ENCODE data around the gene LMAN1L. TPM values are rescaled to one million over a fixed set of nuclear protein-coding genes. Genes with fewer than 3 reads are reported as not detected.

The LMAN1L gene
- polyA plus RNA-seq, 1 donor from 2014 or later: not detected

DNA sequence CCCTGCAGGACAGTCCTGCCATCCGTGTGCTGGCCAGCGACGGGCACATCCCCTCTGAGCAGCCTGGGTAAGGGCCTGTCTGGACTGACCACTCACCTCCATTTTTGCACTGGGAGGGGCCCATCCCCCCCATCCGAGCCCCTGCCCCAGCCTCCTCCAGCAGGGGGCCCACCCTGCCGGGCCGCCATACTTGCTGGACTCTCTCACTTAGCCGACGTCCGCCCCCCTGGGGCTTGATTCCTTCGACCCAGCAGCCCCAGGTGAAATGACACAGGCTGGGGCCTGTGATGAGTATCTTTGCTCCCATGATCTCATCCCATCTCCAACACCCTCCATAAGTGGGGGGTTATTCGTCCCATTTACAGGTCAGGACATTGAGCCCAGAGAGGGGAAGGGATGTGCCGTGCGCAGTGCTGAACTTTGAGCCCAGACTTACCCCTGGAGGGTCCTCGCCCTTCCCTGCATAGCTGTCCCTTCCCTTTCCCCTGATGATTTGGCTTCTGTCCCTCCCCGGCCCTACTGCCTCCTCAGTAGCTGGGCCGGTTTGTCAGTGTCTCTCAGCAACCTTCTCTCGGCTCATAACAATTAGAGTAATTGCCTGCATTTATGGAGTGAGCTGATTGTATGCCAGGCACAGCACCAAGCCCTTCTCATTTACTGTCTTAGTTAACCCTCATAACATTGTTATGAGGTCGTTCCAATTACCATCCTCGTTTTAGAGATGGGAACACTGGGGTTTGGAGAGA, 4.2 kb downstream of the LMAN1L start:
- no peaks in the 10 kb centered on the region for H3K36me3 ChIP-seq (ENCODE audit: insufficient read depth, low read length)
- H3K9me3 ChIP-seq (ENCODE audit: low read length): no peaks in the 10 kb centered on the region
- H3K4me3 ChIP-seq (ENCODE audit: low read length): no peak overlapping the region
- H3K27me3 ChIP-seq (ENCODE audit: insufficient read depth, low read depth, low read length): no peaks in the 10 kb centered on the region
- H3K4me2 ChIP-seq (ENCODE audit: low read length): no peak overlapping the region
- TF ChIP-seq CTCF (IDR thresholded peaks at IDR 0.05; ENCODE audit: poor library complexity, severe bottlenecking) (no peak), RAD21 (conservative IDR thresholded peaks at IDR 0.05) (no peak), TAF1 (IDR thresholded peaks at IDR 0.05; ENCODE audit: low read depth) (no peak), POLR2AphosphoS5 (IDR thresholded peaks at IDR 0.05) (no peak), EP300 (conservative IDR thresholded peaks at IDR 0.05; ENCODE audit: poor library complexity, severe bottlenecking) (no peak), EZH2 (IDR thresholded peaks at IDR 0.05; ENCODE audit: borderline replicate concordance, insufficient read depth, low read length, poor library complexity, severe bottlenecking) (no peak), MXI1 (conservative IDR thresholded peaks at IDR 0.05; ENCODE audit: poor library complexity, severe bottlenecking) (no peak), REST (IDR thresholded peaks at IDR 0.05; ENCODE audit: borderline replicate concordance) (no peak), SMC3 (conservative IDR thresholded peaks at IDR 0.05; ENCODE audit: poor library complexity) (no peak)
- H3K79me2 ChIP-seq (replicated peaks; ENCODE audit: insufficient read depth, low read length): no peaks in the 10 kb centered on the region
- H3K27ac ChIP-seq (ENCODE audit: low read length): no peak overlapping the region
- H4K20me1 ChIP-seq (ENCODE audit: insufficient read depth): no peaks in the 10 kb centered on the region
- peak overlapping the region; percentile 20 for H3K9ac ChIP-seq (ENCODE audit: low read length)
- H3K9me2 ChIP-seq (ENCODE audit: insufficient read depth, low read length): no peaks in the 10 kb centered on the region
- no peaks in the 10 kb centered on the region for H3F3A ChIP-seq (ENCODE audit: insufficient read depth, low read length, poor library complexity, severe bottlenecking)
- no peak overlapping the region for H2AFZ ChIP-seq (ENCODE audit: low read depth, low read length)

GRCh38 chr15:74817370-74817737, 4.7 kb downstream of the LMAN1L start:
- H3K27me3 ChIP-seq (ENCODE audit: insufficient read depth, low read depth, low read length): no peaks in the 10 kb centered on the region
- H4K20me1 ChIP-seq (ENCODE audit: insufficient read depth): no peaks in the 10 kb centered on the region
- no peak overlapping the region for H3K4me3 ChIP-seq (ENCODE audit: low read length)
- H3K79me2 ChIP-seq (replicated peaks; ENCODE audit: insufficient read depth, low read length): no peaks in the 10 kb centered on the region
- TF ChIP-seq MXI1 (conservative IDR thresholded peaks at IDR 0.05; ENCODE audit: poor library complexity, severe bottlenecking) (no peak), CTCF (IDR thresholded peaks at IDR 0.05; ENCODE audit: poor library complexity, severe bottlenecking) (no peak), EP300 (conservative IDR thresholded peaks at IDR 0.05; ENCODE audit: poor library complexity, severe bottlenecking) (no peak), RAD21 (conservative IDR thresholded peaks at IDR 0.05) (no peak), TAF1 (IDR thresholded peaks at IDR 0.05; ENCODE audit: low read depth) (no peak), SMC3 (conservative IDR thresholded peaks at IDR 0.05; ENCODE audit: poor library complexity) (no peak), EZH2 (IDR thresholded peaks at IDR 0.05; ENCODE audit: borderline replicate concordance, insufficient read depth, low read length, poor library complexity, severe bottlenecking) (no peak), POLR2AphosphoS5 (IDR thresholded peaks at IDR 0.05) (no peak), REST (IDR thresholded peaks at IDR 0.05; ENCODE audit: borderline replicate concordance) (no peak)
- H3K4me2 ChIP-seq (ENCODE audit: low read length): no peak overlapping the region
- H3K9ac ChIP-seq (ENCODE audit: low read length): no peak overlapping the region
- no peak overlapping the region for H2AFZ ChIP-seq (ENCODE audit: low read depth, low read length)
- H3F3A ChIP-seq (ENCODE audit: insufficient read depth, low read length, poor library complexity, severe bottlenecking): no peaks in the 10 kb centered on the region
- no peak overlapping the region for H3K27ac ChIP-seq (ENCODE audit: low read length)
- H3K9me2 ChIP-seq (ENCODE audit: insufficient read depth, low read length): no peaks in the 10 kb centered on the region
- H3K36me3 ChIP-seq (ENCODE audit: insufficient read depth, low read length): no peaks in the 10 kb centered on the region
- no peaks in the 10 kb centered on the region for H3K9me3 ChIP-seq (ENCODE audit: low read length)

All from neural cell (in vitro differentiated cells).